GM19468 (cell line): ENCODE measurements around the gene ZNF148.
"Not testable (repeated sequence)": the region's sequence is repeated elsewhere in the genome, so short reads cannot be mapped to it uniquely, and the experiment has no call there.

Experiments
- ATAC-seq: cut with Tn5 transposase; IDR thresholded peaks from one replicate; pipeline ENCODE4 v1.9.1; 2021; ENCODE audit warnings: mild to moderate bottlenecking, moderate library complexity, moderate number of reproducible peaks; ENCODE audit not compliant: unreplicated experiment; ENCODE audit errors: extremely low read depth

ZNF148 gene

GRCh38 chr3:125375950-125376679 lies 990 bp upstream of the ZNF148 start:
- no peak for ATAC-seq

GRCh38 chr3:125374501-125374995 lies 577 bp downstream of the ZNF148 start:
- ATAC-seq: no peak

GRCh38 chr3:125367403-125368230 lies 7.5 kb downstream of the ZNF148 start:
- ATAC-seq: no peak

GRCh38 chr3:125366132-125366531 lies 9.0 kb downstream of the ZNF148 start:
- ATAC-seq: no peak

- no peak for ATAC-seq
Observed at GRCh38 chr3:125359700-125360099, 15.4 kb downstream of the ZNF148 start.

GRCh38 chr3:125358923-125359322 lies 16.2 kb downstream of the ZNF148 start:
- no peak for ATAC-seq

GRCh38 chr3:125357837-125358236 lies 17.3 kb downstream of the ZNF148 start:
- ATAC-seq: no peak

GRCh38 chr3:125357032-125357658 lies 18.0 kb downstream of the ZNF148 start:
- ATAC-seq: no peak

- no peak for ATAC-seq
Observed at GRCh38 chr3:125356140-125357026, 18.7 kb downstream of the ZNF148 start.

GRCh38 chr3:125353659-125354058 lies 21.5 kb downstream of the ZNF148 start:
- ATAC-seq: no peak

- no peak for ATAC-seq
Observed at GRCh38 chr3:125353128-125353527, 22.0 kb downstream of the ZNF148 start.

GRCh38 chr3:125351814-125352456 lies 23.2 kb downstream of the ZNF148 start:
- no peak for ATAC-seq

GRCh38 chr3:125351152-125351551 lies 24.0 kb downstream of the ZNF148 start:
- ATAC-seq: no peak

GRCh38 chr3:125350597-125350996 lies 24.5 kb downstream of the ZNF148 start:
- ATAC-seq: no peak

GRCh38 chr3:125349556-125350165 lies 25.5 kb downstream of the ZNF148 start:
- no peak for ATAC-seq

- no peak for ATAC-seq
Observed at GRCh38 chr3:125349055-125349454, 26.1 kb downstream of the ZNF148 start.

- ATAC-seq: not testable (repeated sequence)
Observed at GRCh38 chr3:125343367-125343766, 31.8 kb downstream of the ZNF148 start.

- ATAC-seq: no peak
Observed at GRCh38 chr3:125340121-125340520, 35.0 kb downstream of the ZNF148 start.

GRCh38 chr3:125337506-125337905 lies 37.6 kb downstream of the ZNF148 start:
- no peak for ATAC-seq
